GM11168 (cell line): ENCODE measurements around the gene C7orf33.
"Not testable (repeated sequence)": the region's sequence is repeated elsewhere in the genome, so short reads cannot be mapped to it uniquely, and the experiment has no call there.

Experiments
- in situ Hi-C: fragments of 300-500 bp; cut with MboI; formaldehyde crosslinking; loops from one replicate; pipeline ENCODE4 v1.12.0; 2022; ENCODE audit warnings: low sequenced_read_pairs; ENCODE audit not compliant: unreplicated experiment

Gene C7orf33

GRCh38 chr7:148590471-148590870 lies at the start of gene C7orf33:
C7orf33 (plus strand) TSS chr7:148590766; CDS start chr7:148590926, 160 bp downstream.
- in situ Hi-C loops: no loop called here

- in situ Hi-C loops: loop anchor here (5.0 kb wide), 1 partner anchor 35 kb away; no protein-coding TSS in a partner anchor
Observed at GRCh38 chr7:148541891-148542504, 48.6 kb upstream of the C7orf33 start.

- in situ Hi-C loops: loop anchor here (5.0 kb wide), 1 partner anchor 36 kb away; no protein-coding TSS in a partner anchor
Observed at GRCh38 chr7:148543302-148543701, 47.3 kb upstream of the C7orf33 start.

- in situ Hi-C loops: no loop called here
Observed at GRCh38 chr7:148545172-148545571, 45.4 kb upstream of the C7orf33 start.

GRCh38 chr7:148545932-148546331 lies 44.6 kb upstream of the C7orf33 start:
- in situ Hi-C loops: no loop called here

- in situ Hi-C loops: no loop called here
Observed at GRCh38 chr7:148546857-148547256, 43.7 kb upstream of the C7orf33 start.

- in situ Hi-C loops: no loop called here
Observed at GRCh38 chr7:148547951-148548350, 42.6 kb upstream of the C7orf33 start.

- in situ Hi-C loops: no loop called here
Observed at GRCh38 chr7:148553979-148554378, 36.6 kb upstream of the C7orf33 start.

- in situ Hi-C loops: no loop called here
Observed at GRCh38 chr7:148556892-148557291, 33.7 kb upstream of the C7orf33 start.

- in situ Hi-C loops: no loop called here
Observed at GRCh38 chr7:148558914-148559313, 31.7 kb upstream of the C7orf33 start.

GRCh38 chr7:148561099-148561498 lies 29.5 kb upstream of the C7orf33 start:
- in situ Hi-C loops: no loop called here

GRCh38 chr7:148563583-148564274 lies 26.8 kb upstream of the C7orf33 start:
- in situ Hi-C loops: no loop called here

GRCh38 chr7:148564275-148564951 lies 26.2 kb upstream of the C7orf33 start:
- in situ Hi-C loops: not testable (repeated sequence)

GRCh38 chr7:148566736-148567135 lies 23.8 kb upstream of the C7orf33 start:
- in situ Hi-C loops: no loop called here

GRCh38 chr7:148567524-148567923 lies 23.0 kb upstream of the C7orf33 start:
- in situ Hi-C loops: no loop called here

GRCh38 chr7:148570510-148570909 lies 20.1 kb upstream of the C7orf33 start:
- in situ Hi-C loops: loop anchor here (10.0 kb wide), 1 partner anchor 394 kb away; no protein-coding TSS in a partner anchor

- in situ Hi-C loops: loop anchor here (10.0 kb wide), 1 partner anchor 394 kb away; no protein-coding TSS in a partner anchor
Observed at GRCh38 chr7:148570973-148571372, 19.6 kb upstream of the C7orf33 start.

GRCh38 chr7:148571381-148571780 lies 19.2 kb upstream of the C7orf33 start:
- in situ Hi-C loops: loop anchor here (10.0 kb wide), 1 partner anchor 393 kb away; no protein-coding TSS in a partner anchor

- in situ Hi-C loops: loop anchor here (10.0 kb wide), 1 partner anchor 393 kb away; no protein-coding TSS in a partner anchor
Observed at GRCh38 chr7:148572067-148572522, 18.5 kb upstream of the C7orf33 start.

GRCh38 chr7:148573581-148573980 lies 17.0 kb upstream of the C7orf33 start:
- in situ Hi-C loops: loop anchor here (10.0 kb wide), 1 partner anchor 391 kb away; no protein-coding TSS in a partner anchor
